GM12872 (cell line): ENCODE results near the gene MRPL23.

ENCODE experiments used
- CTCF ChIP-seq: IDR thresholded peaks from 3 replicates; pipeline ENCODE4 v1.5.1; 2011; ENCODE audit warnings: low read depth, mild to moderate bottlenecking, low read length, moderate library complexity; ENCODE audit not compliant: insufficient read depth

MRPL23 gene

GRCh38 chr11:1963864-1964263 lies 16.7 kb downstream of the MRPL23 start:
- no peak for TF ChIP-seq CTCF

GRCh38 chr11:1964348-1964747 lies 17.2 kb downstream of the MRPL23 start:
- TF ChIP-seq CTCF: no peak

- no peak for TF ChIP-seq CTCF
Measured at GRCh38 chr11:1964955-1965354, 17.8 kb downstream of the MRPL23 start.

- TF ChIP-seq CTCF: no peak
Measured at GRCh38 chr11:1966531-1966930, 19.4 kb downstream of the MRPL23 start.

- TF ChIP-seq CTCF: no peak
Measured at GRCh38 chr11:1967641-1968225, 20.6 kb downstream of the MRPL23 start.

- TF ChIP-seq CTCF: no peak
Measured at GRCh38 chr11:1968454-1969002, 21.4 kb downstream of the MRPL23 start.

GRCh38 chr11:1969035-1969434 lies 21.9 kb downstream of the MRPL23 start:
- TF ChIP-seq CTCF: no peak
